Activated T-cell treated with anti-CD3 and anti-CD28 coated beads for 24 hours (primary cell): ENCODE results near the gene RNF224.

Experiments
- DNase-seq: peaks from one replicate; pipeline ENCODE4 v3.0.0-alpha.2; 2020; ENCODE audit warnings: low read depth

The RNF224 gene

GRCh38 chr9:137227054-137227852 lies at the start of gene RNF224:
Gene RNF224 (plus strand): TSS chr9:137227502. CDS start chr9:137228336, 834 bp downstream.
- DNase-seq: peak; percentile 77

- no peak for DNase-seq
Observed at GRCh38 chr9:137178201-137178938, 48.9 kb upstream of the RNF224 start.

- DNase-seq: no peak
Observed at GRCh38 chr9:137178939-137179630, 48.2 kb upstream of the RNF224 start.

- DNase-seq: no peak
Observed at GRCh38 chr9:137179761-137180160, 47.5 kb upstream of the RNF224 start.

DNA sequence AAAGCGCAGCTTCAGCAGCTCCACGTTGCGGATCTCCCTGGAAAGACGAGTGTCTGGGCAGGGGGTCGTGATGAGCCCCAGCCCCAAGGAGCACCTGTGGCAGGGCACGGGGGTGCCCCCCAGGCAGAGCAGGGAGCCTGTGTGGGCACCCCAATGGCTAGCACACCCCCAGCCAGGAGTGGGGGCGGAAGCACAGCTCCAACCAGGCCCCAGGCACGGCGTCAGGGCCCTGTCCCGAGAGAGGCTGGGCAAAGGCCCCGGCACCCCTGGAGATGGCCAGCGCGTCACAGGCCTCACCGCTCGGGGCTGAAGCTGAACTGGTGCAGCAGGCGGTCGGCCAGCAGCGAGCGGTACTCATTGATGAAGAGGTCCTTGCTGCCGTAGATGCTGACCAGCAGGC lies 46.8 kb upstream of the RNF224 start:
- no peak for DNase-seq

- DNase-seq: no peak
Observed at GRCh38 chr9:137181680-137182079, 45.6 kb upstream of the RNF224 start.

GRCh38 chr9:137182836-137183235 lies 44.5 kb upstream of the RNF224 start:
- no peak for DNase-seq

DNA sequence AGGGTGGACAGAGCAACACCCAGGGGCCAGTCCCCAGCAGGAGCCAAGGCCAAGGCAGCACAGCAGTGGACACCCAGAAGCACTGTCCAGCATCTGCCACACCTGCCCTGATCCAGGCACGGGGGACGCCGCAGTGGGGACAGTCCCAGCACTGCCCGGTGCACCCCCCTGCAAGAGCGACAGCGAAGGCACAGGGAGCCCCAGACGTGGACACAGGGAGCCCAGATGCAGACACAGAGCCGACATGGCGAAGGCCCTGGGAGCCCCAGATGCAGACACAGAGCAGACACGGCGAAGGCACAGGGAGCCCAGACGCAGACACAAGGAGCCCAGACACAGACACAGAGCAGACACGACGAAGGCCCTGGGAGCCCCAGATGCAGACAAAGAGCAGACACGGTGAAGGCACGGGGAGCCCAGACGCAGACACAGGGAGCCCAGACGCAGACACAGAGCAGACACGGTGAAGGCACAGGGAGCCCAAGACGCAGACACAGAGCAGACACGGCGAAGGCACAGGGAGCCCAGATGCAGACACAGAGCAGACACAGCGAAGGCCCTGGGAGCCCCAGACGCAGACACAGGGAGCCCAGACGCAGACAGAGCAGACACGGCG lies 43.2 kb upstream of the RNF224 start:
- DNase-seq: no peak

DNA sequence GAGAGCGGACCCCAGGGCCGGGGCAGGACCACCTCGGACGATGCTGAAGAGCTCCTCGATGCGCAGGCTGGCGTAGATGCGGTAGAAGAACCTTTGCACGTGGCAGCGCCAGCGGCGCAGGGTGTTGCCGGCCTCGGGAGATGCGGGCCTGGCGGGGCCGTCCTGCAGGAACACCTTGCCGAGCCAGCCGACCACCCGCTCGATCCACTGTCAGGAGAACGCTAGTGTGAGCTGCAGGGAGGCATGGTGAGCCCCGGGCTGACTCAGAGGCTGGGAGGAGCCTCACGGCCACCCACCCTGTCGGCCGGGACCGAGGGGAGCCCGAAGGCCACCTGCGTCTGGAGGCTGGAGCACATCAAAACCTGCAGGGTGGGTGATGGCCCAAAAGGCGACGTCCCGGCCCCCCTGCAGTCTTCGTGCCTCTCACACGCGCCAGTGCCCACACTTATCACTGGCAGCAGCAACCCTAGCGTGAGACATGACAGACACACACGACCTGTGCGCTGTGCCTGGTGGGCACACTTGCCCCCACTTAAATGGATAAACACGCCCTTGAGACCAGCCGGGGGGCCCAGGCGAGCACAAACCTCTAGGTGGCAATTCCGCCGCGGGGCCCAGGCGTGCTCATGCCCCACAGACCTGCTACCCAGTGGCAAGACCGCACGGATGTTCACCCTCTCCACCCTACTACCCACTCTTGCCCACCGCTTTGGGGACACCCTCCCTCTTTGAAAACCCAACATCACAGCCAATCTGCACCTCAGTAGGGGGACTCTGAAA lies 42.2 kb upstream of the RNF224 start:
- DNase-seq: no peak

GRCh38 chr9:137185921-137186320 lies 41.4 kb upstream of the RNF224 start:
- no peak for DNase-seq

DNA sequence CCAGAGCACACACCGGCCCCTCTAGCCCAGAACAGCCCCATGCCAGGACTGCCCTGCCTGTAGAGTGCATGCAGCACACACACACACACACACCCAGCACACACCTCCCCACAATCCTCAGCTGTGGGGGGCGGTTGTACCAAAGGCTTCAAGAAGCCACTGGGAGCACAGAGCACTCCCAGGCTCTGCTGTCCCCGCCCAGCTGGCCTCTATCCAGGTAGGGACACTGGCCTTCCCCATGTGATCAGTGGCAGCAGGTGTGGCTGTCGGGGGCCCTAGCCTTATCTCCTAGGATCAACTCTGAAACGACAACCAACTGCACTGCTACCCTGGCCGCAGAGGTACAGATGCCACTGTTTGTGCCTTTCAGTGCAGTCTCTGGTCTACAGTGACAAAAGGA lies 40.9 kb upstream of the RNF224 start:
- DNase-seq: no peak

- no peak for DNase-seq
Observed at GRCh38 chr9:137187386-137187785, 39.9 kb upstream of the RNF224 start.

- no peak for DNase-seq
Observed at GRCh38 chr9:137188086-137188489, 39.2 kb upstream of the RNF224 start.

- peak; percentile 92 for DNase-seq
Observed at GRCh38 chr9:137188490-137189296, 38.6 kb upstream of the RNF224 start, which contains the start of the genes ANAPC2 and SSNA1. Gene ANAPC2 (minus strand): TSS chr9:137188560. CDS start chr9:137188532, 28 bp downstream. Gene SSNA1 (plus strand): TSS chr9:137188676. CDS start chr9:137188727, 51 bp downstream.

GRCh38 chr9:137189297-137190295 lies 37.7 kb upstream of the RNF224 start:
- no peak for DNase-seq

DNA sequence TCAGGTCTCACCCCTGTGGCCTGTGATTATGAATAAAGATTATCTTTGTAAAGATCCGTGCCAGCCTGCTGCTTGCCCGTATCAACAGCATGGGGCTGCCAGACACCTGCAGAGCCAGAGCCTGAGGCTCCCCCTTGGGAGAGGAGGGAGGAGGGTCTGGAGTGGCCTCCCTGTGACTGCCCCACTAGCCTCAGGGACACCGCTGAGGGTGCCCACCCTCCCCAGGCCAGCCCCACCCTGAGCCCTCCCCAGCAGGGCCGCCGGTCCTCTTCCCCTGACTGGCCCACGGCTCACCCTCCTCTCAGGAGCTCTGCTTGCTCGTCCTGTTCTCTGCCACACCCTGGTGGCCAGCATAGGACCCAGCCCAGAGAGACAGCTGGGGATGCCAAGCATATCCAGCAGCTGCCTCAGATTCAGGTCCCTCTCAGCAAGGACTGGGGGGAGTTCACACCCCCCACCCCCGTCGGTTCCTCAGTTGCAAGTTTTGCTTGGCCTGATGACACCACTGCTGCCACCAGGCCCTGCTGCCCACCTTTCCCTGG lies 36.9 kb upstream of the RNF224 start:
- DNase-seq: no peak

GRCh38 chr9:137191245-137191644 lies 36.1 kb upstream of the RNF224 start:
- DNase-seq: no peak

GRCh38 chr9:137191691-137192447 lies 35.4 kb upstream of the RNF224 start:
- DNase-seq: no peak
